Placental pericyte (primary cell): ENCODE data around the gene SPSB1. TPM values are rescaled to one million over a fixed set of nuclear protein-coding genes. Genes with fewer than 3 reads are reported as not detected.

Source experiments
- total RNA-seq: library from RNA; depleted of rRNA; stranded (reverse); fragments of >200 nt; gene quantifications from 2 replicates; pipeline ENCODE4 v1.2.3, GENCODE V29; 2012

The SPSB1 gene
- 33.7 and 66.7 TPM in 2 replicates for total RNA-seq

GRCh38 chr1:9292361-9293240, at the start of gene SPSB1:
TSS of gene SPSB1 (plus strand) at chr1:9292894. CDS start at chr1:9355892, 62,998 bp downstream.

Other genes starting within 250 kb of the SPSB1 start
- 0.86 and 2.6 TPM in 2 replicates for gene SLC2A5, start 223.3 kb upstream of the SPSB1 start, total RNA-seq
- 5.3 and 8.7 TPM in 2 replicates for gene GPR157, start 163.8 kb upstream of the SPSB1 start, total RNA-seq
- 59.5 and 80.0 TPM in 2 replicates for gene H6PD, start 58.1 kb upstream of the SPSB1 start, total RNA-seq
- gene SLC25A33, start 246.6 kb downstream of the SPSB1 start, total RNA-seq: 5.9 and 6.6 TPM in 2 replicates